VCaP (cell line): ENCODE measurements around the gene TMEM190.

Source experiments
- H3K27ac ChIP-seq: fragments of 450-650 bp; 2 replicates; pipeline ENCODE4 v1.5.1; 2017
- CTCF ChIP-seq: fragments of 450-650 bp; conservative IDR thresholded peaks from 2 replicates; pipeline ENCODE4 v1.5.1; 2017; ENCODE audit warnings: mild to moderate bottlenecking, moderate library complexity

TMEM190 gene

GRCh38 chr19:55377356-55378131, 918 bp downstream of the TMEM190 start:
- no peak for TF ChIP-seq CTCF
- H3K27ac ChIP-seq = no peak overlapping the region

- H3K27ac ChIP-seq = no peak overlapping the region
- no peak for TF ChIP-seq CTCF
These were observed 2.5 kb downstream of the TMEM190 start for GRCh38 chr19:55379174-55379573.

GRCh38 chr19:55382013-55382412, 5.4 kb downstream of the TMEM190 start:
- no peak overlapping the region for H3K27ac ChIP-seq
- TF ChIP-seq CTCF = no peak

GRCh38 chr19:55382522-55383054, 6.0 kb downstream of the TMEM190 start:
- TF ChIP-seq CTCF = no peak
- H3K27ac ChIP-seq = peak overlapping the region; percentile 96

GRCh38 chr19:55383279-55384130, 6.9 kb downstream of the TMEM190 start:
- peak overlapping the region; percentile 96 for H3K27ac ChIP-seq
- TF ChIP-seq CTCF = peak; percentile 49

GRCh38 chr19:55384131-55384919, 7.7 kb downstream of the TMEM190 start, which contains the start of gene TMEM238:
Gene TMEM238, minus strand, starts transcription at chr19:55384292. Its CDS starts 33 bp downstream, at chr19:55384259.
- peak within 1 kb of the TSS; percentile 96 for H3K27ac ChIP-seq
- no peak; the same call in 1 of the 2 replicates for TF ChIP-seq CTCF
